ENCODE results near the gene SNAI3. TPM values are rescaled to one million over a fixed set of nuclear protein-coding genes. Genes with fewer than 3 reads are reported as not detected.

The SNAI3 gene
- total RNA-seq, 2 donors from 2014 or later: 0.27 TPM; not detected in 1

DNA sequence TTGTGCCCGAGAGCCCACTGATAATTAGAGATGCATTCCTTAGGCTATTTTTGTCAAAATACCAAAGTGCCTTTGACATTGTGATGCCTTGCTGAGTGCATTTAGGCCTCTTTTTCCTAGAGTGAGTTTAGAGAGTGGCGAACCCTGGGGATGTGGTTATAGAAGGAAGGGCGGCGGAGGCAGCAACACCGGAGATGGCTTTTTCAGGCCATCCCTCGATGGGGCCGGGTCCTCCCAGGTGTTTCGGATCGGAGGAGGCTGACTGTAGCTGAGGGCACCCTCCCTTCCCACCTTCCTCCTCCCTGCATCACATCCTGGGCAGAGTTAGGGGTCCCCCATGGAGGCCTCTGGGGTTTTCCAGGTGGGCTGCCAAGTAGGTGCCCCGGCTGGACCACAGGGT is 6.6 kb upstream of the SNAI3 start:
- no peak for ATAC-seq (ENCODE audit: insufficient number of reproducible peaks, low FRiP score, low read depth)
- H3K36me3 ChIP-seq: peaks cover 5% of the 10 kb centered on the region
- no peaks in the 10 kb centered on the region for H3K27me3 ChIP-seq (replicated peaks; ENCODE audit: insufficient read depth)
- DNase-seq (ENCODE audit: low spot score): no peak
- no peak overlapping the region for H3K27ac ChIP-seq
- no peaks in the 10 kb centered on the region for H3K4me1 ChIP-seq (ENCODE audit: control insufficient read depth in 1 of 2, low read depth in 2 of 2)
- H3K9me3 ChIP-seq: no peaks in the 10 kb centered on the region
- TF ChIP-seq, protein P1, sequence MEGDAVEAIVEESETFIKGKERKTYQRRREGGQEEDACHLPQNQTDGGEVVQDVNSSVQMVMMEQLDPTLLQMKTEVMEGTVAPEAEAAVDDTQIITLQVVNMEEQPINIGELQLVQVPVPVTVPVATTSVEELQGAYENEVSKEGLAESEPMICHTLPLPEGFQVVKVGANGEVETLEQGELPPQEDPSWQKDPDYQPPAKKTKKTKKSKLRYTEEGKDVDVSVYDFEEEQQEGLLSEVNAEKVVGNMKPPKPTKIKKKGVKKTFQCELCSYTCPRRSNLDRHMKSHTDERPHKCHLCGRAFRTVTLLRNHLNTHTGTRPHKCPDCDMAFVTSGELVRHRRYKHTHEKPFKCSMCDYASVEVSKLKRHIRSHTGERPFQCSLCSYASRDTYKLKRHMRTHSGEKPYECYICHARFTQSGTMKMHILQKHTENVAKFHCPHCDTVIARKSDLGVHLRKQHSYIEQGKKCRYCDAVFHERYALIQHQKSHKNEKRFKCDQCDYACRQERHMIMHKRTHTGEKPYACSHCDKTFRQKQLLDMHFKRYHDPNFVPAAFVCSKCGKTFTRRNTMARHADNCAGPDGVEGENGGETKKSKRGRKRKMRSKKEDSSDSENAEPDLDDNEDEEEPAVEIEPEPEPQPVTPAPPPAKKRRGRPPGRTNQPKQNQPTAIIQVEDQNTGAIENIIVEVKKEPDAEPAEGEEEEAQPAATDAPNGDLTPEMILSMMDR (IDR thresholded peaks at IDR 0.05): no peak
- H3K4me3 ChIP-seq: no peak overlapping the region

- TF ChIP-seq, protein P1 (IDR thresholded peaks at IDR 0.05): no peak
- H3K9me3 ChIP-seq: no peaks in the 10 kb centered on the region
- DNase-seq (ENCODE audit: low spot score): no peak
- H3K36me3 ChIP-seq: no peaks in the 10 kb centered on the region
- H3K4me3 ChIP-seq: no peak overlapping the region
- no peaks in the 10 kb centered on the region for H3K27me3 ChIP-seq (replicated peaks; ENCODE audit: insufficient read depth)
- H3K4me1 ChIP-seq (ENCODE audit: control insufficient read depth in 1 of 2, low read depth in 2 of 2): no peaks in the 10 kb centered on the region
- ATAC-seq (ENCODE audit: insufficient number of reproducible peaks, low FRiP score, low read depth): no peak
- no peak overlapping the region for H3K27ac ChIP-seq
Observed at GRCh38 chr16:88691924-88692560, 5.7 kb upstream of the SNAI3 start.

DNA sequence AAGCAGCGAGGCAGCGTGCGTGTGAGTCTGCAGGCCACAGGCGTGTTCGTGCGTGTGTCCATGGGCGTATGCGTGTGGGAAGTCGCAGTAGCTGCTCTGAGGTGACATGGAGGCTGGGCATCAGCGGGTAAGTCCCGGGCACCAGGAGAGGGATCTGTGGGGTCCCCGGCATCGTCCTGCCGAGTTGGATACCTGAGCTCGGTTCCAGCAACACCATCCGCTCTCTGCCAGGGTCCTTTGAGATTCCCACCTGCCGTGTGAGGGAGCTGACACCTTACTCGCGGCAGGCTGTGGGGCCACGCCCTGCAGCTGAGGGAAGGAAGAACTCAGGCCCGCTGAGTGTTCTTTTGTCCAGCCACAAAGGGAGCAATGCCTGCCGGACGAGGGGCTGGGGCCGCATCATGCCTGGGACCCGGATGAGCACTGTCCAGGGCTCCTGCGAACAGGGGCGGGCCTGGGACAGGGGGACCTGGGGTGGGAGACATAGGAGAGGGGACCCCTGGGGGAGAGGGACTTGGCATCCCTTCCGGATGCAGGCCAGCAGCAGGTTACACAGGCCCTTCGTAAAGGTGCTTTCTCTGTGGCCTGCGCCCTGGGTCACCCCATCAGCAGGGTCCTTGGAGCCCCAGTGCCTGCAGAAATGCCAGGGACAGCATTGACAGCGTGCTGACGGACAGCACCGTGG is 5.0 kb upstream of the SNAI3 start:
- no peaks in the 10 kb centered on the region for H3K9me3 ChIP-seq
- H3K27ac ChIP-seq: no peak overlapping the region
- peaks cover 4 to 6% of the 10 kb centered on the region in 2 donors for H3K4me1 ChIP-seq (ENCODE audit: control insufficient read depth in 1 of 2, low read depth in 2 of 2)
- no peaks in the 10 kb centered on the region for H3K27me3 ChIP-seq (replicated peaks; ENCODE audit: insufficient read depth)
- no peak for DNase-seq (ENCODE audit: low spot score)
- no peak overlapping the region for H3K4me3 ChIP-seq
- TF ChIP-seq, protein P1 (IDR thresholded peaks at IDR 0.05): no peak
- no peaks in the 10 kb centered on the region for H3K36me3 ChIP-seq
- ATAC-seq (ENCODE audit: insufficient number of reproducible peaks, low FRiP score, low read depth): no peak

- no peaks in the 10 kb centered on the region for H3K27me3 ChIP-seq (replicated peaks; ENCODE audit: insufficient read depth)
- H3K36me3 ChIP-seq: no peaks in the 10 kb centered on the region
- no peak overlapping the region for H3K27ac ChIP-seq
- no peak for ATAC-seq (ENCODE audit: insufficient number of reproducible peaks, low FRiP score, low read depth)
- TF ChIP-seq, protein P1 (IDR thresholded peaks at IDR 0.05): no peak
- peaks cover 4 to 12% of the 10 kb centered on the region in 2 donors for H3K4me1 ChIP-seq (ENCODE audit: control insufficient read depth in 1 of 2, low read depth in 2 of 2)
- DNase-seq (ENCODE audit: low spot score): no peak
- no peaks in the 10 kb centered on the region for H3K9me3 ChIP-seq
- H3K4me3 ChIP-seq: no peak overlapping the region
Observed at GRCh38 chr16:88690341-88691128, 4.2 kb upstream of the SNAI3 start.
